Measurements from ENCODE around the gene CUEDC1.

CUEDC1 gene

DNA sequence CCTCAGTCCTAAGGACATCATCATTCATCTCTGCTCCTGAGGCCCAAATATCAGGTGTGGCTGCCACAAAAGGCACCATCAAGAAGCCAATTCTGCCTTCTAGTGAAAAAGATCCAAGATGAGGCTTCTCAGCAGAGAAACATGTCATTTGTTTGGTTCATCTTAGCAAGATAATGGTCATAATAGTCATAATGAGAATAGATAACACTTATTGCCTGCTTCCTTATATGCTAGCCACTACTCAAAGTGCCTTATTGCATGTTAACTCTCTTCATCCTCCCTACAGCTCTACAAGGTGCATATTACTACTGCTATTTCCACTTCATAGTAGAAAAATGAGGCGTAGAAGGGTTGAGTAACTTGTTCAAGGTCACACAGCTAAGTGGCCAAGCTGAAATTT lies 60.4 kb downstream of the CUEDC1 start:
- DNase-seq (ENCODE audit: low read depth in 2 of 2) = no peak

GRCh38 chr17:57892820-57893595 lies 62.2 kb downstream of the CUEDC1 start:
- no peak for DNase-seq (ENCODE audit: low read depth in 2 of 2)

GRCh38 chr17:57892146-57892819 lies 62.9 kb downstream of the CUEDC1 start:
- DNase-seq (ENCODE audit: low read depth in 2 of 2) = peak; percentile 53 to 59

- no peak for DNase-seq (ENCODE audit: low read depth in 2 of 2)
Observed at GRCh38 chr17:57890857-57891232, 64.4 kb downstream of the CUEDC1 start.

DNA sequence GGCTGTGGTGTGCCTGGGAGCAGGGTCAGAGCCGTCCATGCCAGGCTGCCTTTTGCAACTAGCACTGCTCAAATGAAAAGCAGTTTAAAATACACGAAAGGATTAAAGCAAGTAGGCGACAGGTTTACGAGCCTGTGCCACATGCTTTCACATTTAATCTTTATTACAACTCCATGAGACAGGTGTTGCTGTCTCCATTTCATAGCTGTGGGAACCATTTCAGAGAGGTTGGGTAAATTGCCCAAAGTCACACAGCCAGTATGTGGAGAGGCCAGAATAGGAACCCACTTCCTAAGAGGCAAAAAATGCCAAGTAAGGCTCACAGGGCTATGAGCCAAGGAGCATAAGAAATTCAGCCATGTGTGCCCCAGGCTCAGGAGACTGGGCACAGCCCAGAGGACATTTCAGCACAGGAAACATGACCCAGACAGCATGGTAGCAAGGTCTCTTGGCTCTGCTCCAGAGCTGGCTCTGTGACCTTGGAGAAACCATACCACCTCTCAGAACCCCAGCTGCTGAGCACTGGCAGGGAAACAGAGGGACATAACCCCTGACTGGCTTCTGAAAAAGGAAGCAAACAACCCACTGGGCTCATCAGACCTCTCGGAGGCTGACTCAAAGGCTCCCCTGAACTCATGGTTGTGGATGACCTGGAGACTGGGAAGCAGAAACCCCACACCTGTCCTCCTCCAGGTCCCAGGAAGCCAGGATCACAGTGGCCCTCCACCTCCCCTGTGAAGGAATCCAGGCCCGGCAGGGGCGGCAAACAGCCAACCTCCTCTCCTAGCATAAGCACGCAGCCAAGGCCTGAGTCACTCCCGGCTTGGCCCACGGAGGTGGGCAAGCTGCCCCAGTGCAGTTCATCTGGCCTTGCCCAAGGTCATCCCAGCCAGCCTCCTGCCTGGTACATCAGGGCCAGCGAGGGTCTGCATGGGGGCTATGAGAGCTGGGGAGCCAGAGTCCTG lies 65.0 kb downstream of the CUEDC1 start:
- DNase-seq (ENCODE audit: low read depth in 2 of 2) = no peak

DNA sequence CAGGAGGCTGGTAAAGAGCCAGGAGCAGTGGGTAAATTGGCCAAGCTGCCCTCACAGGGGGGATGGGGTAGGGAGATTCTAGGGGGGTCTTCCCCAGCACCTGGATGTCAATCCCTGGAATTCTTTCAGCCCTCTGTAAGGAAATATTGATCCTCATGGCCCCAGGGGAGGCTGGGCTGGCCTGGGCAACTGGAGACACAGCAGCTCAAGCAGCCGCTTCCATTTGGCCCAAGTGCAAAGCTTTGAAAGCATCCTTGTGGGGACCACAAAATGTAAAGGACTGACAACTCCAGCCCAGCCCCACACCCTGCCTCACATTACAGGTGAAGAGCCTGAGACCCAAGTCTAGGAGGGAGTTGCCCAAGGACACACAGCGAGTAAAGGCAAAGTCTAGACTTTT lies 66.0 kb downstream of the CUEDC1 start:
- DNase-seq (ENCODE audit: low read depth in 2 of 2) = no peak

GRCh38 chr17:57888311-57889216 lies 66.6 kb downstream of the CUEDC1 start:
- DNase-seq (ENCODE audit: low read depth in 2 of 2) = no peak

DNA sequence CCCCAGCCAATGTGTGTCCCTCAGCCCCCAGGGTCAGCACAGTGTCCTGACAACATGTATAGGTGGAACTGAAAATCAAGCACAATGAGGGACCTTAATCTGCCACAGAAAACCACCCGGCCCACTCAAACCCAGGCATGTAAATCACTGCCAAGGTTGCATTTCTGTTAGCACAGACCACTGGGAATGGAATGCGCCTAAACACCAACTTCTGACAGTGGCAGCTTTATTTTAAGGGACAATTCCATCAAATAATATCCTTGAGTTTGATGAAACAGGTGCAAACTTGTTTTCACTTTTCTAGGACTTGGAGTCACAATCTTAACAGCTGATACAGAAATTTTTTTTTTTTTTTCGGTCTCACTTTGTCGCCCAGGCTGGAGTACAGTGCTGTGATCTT lies 68.1 kb downstream of the CUEDC1 start:
- no peak for DNase-seq (ENCODE audit: low read depth in 2 of 2)

GRCh38 chr17:57886020-57886419 lies 69.2 kb downstream of the CUEDC1 start:
- no peak for DNase-seq (ENCODE audit: low read depth in 2 of 2)

- DNase-seq (ENCODE audit: low read depth in 2 of 2) = no peak
Observed at GRCh38 chr17:57885148-57885915, 69.9 kb downstream of the CUEDC1 start.

GRCh38 chr17:57881783-57882351 lies 73.3 kb downstream of the CUEDC1 start:
- no peak for DNase-seq (ENCODE audit: low read depth in 2 of 2)

GRCh38 chr17:57881143-57881542 lies 74.1 kb downstream of the CUEDC1 start:
- DNase-seq (ENCODE audit: low read depth in 2 of 2) = no peak

- DNase-seq (ENCODE audit: low read depth in 2 of 2) = no peak
Observed at GRCh38 chr17:57880086-57880456, 75.1 kb downstream of the CUEDC1 start.

- no peak for DNase-seq (ENCODE audit: low read depth in 2 of 2)
Observed at GRCh38 chr17:57879437-57880085, 75.7 kb downstream of the CUEDC1 start.

DNA sequence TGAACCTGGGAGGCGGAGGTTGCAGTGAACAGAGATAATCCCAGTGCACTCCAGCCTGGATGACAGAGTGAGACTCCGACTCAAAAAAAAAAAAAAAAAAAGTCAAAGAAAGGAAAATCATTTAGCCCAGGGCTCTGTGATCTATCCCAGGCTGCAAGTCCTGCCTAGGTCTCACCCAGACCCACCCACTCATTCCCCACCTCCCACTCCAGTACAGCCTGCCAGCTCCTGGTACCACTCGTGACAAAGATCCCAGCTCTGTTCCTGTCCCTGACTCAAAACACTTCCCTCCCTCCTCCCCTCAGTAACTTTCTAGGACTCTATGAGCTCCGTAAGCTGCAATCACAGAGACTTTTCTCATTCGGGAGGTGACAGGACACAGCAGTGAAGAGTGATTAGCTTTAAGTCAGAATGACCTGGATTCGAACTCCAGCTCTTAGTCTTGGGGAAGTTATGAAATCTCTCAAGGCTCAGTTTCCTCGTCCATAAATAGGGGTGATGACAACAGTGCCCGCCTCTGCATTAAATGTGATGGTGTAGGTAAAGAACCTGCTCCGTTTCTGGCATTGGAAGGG lies 77.3 kb downstream of the CUEDC1 start:
- no peak for DNase-seq (ENCODE audit: low read depth in 2 of 2)

DNA sequence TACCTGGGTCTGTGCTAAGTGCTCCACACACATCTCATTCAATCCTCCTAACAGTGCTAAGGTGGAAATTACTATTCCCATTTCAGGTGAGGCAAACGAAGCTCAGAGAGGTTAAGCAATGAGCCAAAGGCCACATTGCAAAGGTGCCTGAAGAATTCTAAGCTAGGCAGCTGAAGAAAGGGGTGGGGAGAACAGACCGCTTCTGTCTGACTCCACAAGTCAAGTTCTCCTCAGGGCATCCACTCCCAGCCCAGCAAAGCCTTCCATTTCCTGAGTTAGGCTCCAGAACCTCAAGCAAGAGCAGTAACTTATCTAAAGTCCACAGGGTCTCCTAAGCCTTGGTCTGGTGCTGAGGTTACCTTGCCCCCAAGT lies 78.4 kb downstream of the CUEDC1 start:
- DNase-seq (ENCODE audit: low read depth in 2 of 2) = no peak

DNA sequence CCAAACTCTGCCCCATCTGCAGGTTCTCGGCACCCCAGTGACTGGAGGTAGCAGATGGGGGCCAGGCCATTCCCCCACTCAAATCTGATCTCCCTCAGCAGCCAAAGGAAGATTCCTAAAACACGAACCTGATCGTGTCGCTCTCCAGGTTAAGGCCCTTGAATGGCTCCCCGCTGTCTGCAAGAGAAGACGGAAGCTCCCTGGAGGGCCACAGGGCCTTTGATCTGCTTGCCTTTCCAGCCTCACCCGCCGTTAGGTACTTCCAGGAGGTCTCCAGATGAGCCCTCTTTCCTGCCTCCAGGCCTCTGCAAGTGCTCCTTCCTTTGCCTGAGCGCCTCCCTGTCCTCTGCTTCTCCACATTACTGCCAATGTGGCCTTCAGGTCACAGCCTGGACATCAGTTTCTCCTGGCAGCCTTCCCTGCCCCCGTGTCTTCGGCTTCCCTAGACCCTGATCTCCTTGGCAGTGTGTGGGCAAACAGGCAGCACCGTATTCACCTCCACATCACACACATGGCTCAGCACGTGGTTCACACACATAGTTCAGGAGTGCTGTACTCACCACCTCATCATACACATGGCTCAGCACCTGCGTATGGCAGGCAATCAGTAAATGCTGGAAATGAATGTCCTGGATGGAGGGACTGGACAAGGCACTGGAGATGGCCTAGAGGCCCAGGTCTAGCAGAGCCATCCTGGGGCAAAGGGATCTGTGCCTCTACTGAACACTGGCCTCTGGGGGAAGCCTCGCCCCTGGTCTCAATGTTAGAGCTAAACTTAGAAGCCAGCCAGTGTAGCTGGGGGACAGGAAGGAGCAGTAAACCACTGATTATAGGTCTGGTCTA lies 79.0 kb downstream of the CUEDC1 start:
- no peak for DNase-seq (ENCODE audit: low read depth in 2 of 2)

DNA sequence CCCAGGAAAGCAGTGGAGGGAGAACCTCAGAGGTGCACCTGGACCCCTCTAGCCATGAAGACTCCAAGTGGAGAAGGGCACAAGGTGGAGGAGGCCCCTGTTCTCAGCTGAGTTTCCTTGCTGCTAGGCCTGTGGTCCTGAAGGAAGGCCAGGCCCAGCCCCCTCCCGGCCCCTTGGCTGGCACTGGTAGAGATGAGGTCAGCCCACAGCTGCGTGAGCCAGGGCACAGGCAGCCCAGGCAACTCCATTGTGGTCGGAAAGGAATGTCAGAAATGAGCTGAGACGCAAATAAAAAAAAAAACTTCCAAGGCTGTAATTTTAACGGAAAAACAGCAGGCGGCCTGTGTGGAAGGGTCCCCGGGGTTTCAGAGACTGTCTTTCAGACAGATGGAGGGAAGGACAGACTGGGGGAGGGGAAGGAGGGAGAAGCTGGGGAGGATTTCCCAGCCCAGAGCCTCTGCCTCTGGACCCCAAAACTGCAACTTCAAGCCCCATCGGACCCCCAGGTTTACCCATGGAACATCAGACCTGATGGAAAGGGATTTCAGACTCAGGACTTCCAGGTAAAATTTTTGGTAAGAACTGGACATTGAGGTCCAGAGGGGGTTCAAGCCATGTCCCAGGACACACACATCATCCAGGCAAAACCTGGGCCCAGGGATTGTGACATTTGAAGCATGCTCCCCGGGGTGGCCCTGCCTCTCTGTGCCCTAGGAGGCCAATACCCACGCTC lies 79.8 kb downstream of the CUEDC1 start:
- DNase-seq (ENCODE audit: low read depth in 2 of 2) = no peak

Data from stimulated activated CD8-positive, alpha-beta memory T cell treated with anti-CD3 and anti-CD28 coated beads, Interleukin-2, amount 100 ng/mL, for 1 hour (primary cell).